BJ (cell line): ENCODE results near the gene FOXP1. TPM values are rescaled to one million over a fixed set of nuclear protein-coding genes. Genes with fewer than 3 reads are reported as not detected.

Source experiments
- CTCF ChIA-PET: fragments of 350-600 bp; formaldehyde crosslinking; extraction: SDS; loops from one replicate; lab custom pipeline; 2021; ENCODE audit warnings: antibody characterized with exemption, inconsistent platforms; lab: Yijun Ruan, JAX
- POLR2A ChIA-PET: fragments of 300-600 bp; sonication (Branson Sonifier 250); formaldehyde crosslinking; extraction: SDS; loops from one replicate; lab custom pipeline; 2021; ENCODE audit warnings: antibody characterized with exemption; lab: Charles Lee
- DNase-seq: peaks from one replicate; pipeline ENCODE4 v3.0.0-alpha.2; 2011; ENCODE audit warnings: low read depth
- H3K27me3 ChIP-seq: 2 replicates; pipeline ENCODE4 v1.6.0; 2011; ENCODE audit warnings: low read length; ENCODE audit not compliant: control insufficient read depth, insufficient read depth
- H3K36me3 ChIP-seq: 2 replicates; pipeline ENCODE4 v1.5.1; 2011; ENCODE audit warnings: low read length; ENCODE audit not compliant: control insufficient read depth, insufficient read depth
- H3K4me3 ChIP-seq: 2 replicates; pipeline ENCODE4 v1.5.1; 2011; ENCODE audit warnings: low read depth, mild to moderate bottlenecking, control low read depth, low read length
- polyA plus RNA-seq: library from polyadenylated mRNA; depleted of rRNA; stranded (reverse); fragments of >200 nt; gene quantifications from 2 replicates; pipeline ENCODE4 v1.2.3, GENCODE V29; 2011
- TF ChIP-seq, protein P1 (sequence below): IDR thresholded peaks from 2 replicates; pipeline ENCODE4 v1.5.1; 2011; ENCODE audit warnings: low read depth, mild to moderate bottlenecking, control low read depth, inconsistent platforms, low read length, moderate library complexity; ENCODE audit not compliant: insufficient read depth

FOXP1 gene
- polyA plus RNA-seq, 1 experiment: 37.0 TPM

DNA sequence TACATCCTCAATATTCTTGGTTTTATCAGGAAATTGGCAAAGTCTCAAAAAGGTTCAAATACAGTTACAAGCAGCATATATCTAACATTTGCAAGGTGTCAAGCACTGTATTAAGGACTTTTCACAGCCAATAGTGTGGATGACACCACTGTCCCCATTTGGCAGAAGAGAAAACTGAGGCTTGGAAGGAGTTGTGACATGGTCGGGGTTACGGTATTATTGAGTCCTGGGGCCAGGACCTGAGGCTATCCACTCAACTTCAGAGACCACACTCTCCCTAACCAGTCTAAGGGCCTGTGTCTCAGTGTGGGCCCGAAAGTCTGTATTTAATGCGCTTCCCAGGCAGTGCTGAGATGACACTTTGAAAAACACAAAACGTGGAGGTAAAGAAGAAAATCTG is 99.1 kb downstream of the FOXP1 start:
- ChIA-PET POLR2A (no interaction called here), CTCF (no interaction called here)
- H3K27me3 ChIP-seq: no peaks in the 10 kb centered on the region
- H3K36me3 ChIP-seq: no peaks in the 10 kb centered on the region
- DNase-seq: no peak
- TF ChIP-seq, protein P1, sequence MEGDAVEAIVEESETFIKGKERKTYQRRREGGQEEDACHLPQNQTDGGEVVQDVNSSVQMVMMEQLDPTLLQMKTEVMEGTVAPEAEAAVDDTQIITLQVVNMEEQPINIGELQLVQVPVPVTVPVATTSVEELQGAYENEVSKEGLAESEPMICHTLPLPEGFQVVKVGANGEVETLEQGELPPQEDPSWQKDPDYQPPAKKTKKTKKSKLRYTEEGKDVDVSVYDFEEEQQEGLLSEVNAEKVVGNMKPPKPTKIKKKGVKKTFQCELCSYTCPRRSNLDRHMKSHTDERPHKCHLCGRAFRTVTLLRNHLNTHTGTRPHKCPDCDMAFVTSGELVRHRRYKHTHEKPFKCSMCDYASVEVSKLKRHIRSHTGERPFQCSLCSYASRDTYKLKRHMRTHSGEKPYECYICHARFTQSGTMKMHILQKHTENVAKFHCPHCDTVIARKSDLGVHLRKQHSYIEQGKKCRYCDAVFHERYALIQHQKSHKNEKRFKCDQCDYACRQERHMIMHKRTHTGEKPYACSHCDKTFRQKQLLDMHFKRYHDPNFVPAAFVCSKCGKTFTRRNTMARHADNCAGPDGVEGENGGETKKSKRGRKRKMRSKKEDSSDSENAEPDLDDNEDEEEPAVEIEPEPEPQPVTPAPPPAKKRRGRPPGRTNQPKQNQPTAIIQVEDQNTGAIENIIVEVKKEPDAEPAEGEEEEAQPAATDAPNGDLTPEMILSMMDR: no peak
- no peak overlapping the region for H3K4me3 ChIP-seq

DNA sequence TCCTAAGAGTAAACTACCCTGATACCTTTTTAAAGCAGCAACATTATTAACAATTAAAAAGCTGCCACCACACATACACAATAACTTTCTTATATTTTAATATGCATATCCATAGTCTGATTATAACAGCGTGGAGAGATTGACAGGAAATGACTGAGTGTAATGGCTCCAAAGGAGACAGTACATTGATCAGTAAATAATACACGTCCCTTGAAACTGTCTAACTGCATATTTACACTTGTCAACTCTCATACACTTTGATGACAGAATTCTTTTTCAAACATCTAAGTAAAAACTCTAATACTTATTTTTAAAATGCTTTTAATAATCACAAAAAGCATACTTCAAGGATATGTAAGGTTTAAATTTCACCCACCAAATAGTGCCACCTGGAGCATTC is 99.5 kb downstream of the FOXP1 start:
- no peak for DNase-seq
- POLR2A ChIA-PET: no interaction called here
- no peak overlapping the region for H3K4me3 ChIP-seq
- H3K36me3 ChIP-seq: no peaks in the 10 kb centered on the region
- H3K27me3 ChIP-seq: no peaks in the 10 kb centered on the region
- TF ChIP-seq, protein P1: no peak
- CTCF ChIA-PET: no interaction called here

DNA sequence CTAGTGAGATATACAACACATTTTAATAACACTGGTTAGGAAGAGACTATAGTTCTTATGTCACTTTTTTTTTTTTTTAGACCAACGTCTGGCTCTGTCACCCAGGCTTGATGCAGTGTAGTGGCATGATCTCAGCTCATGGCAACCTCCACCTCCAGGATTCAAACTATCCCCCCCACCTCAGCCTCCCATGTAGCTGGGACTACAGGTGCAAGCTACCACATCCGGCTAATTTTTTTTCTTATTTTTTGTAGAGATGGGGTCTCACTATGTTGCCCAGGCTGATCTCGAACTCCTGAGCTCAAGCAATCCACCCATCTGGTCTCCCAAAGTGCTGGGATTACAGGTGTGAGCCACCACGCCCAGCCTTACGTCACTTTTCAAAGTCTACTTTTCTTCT is 100.8 kb downstream of the FOXP1 start:
- ChIA-PET CTCF (no interaction called here), POLR2A (no interaction called here)
- TF ChIP-seq, protein P1: no peak
- H3K36me3 ChIP-seq: no peaks in the 10 kb centered on the region
- no peaks in the 10 kb centered on the region for H3K27me3 ChIP-seq
- no peak for DNase-seq
- H3K4me3 ChIP-seq: no peak overlapping the region

- no peaks in the 10 kb centered on the region; the same call in 1 of the 2 replicates for H3K36me3 ChIP-seq
- CTCF ChIA-PET: interaction anchor here (2.1 to 3.2 kb wide), 2 partner anchors 9 to 17 kb away, joined by 7 read pairs; no protein-coding TSS in a partner anchor
- POLR2A ChIA-PET: no interaction called here
- no peak overlapping the region for H3K4me3 ChIP-seq
- DNase-seq: no peak
- no peaks in the 10 kb centered on the region for H3K27me3 ChIP-seq
- TF ChIP-seq, protein P1: no peak
Observed at GRCh38 chr3:71478568-71478967, 105.0 kb downstream of the FOXP1 start.

- POLR2A ChIA-PET: no interaction called here
- TF ChIP-seq, protein P1: no peak
- H3K27me3 ChIP-seq: no peaks in the 10 kb centered on the region
- no peak overlapping the region for H3K4me3 ChIP-seq
- DNase-seq: no peak
- CTCF ChIA-PET: no interaction called here
- no peaks in the 10 kb centered on the region; the same call in 1 of the 2 replicates for H3K36me3 ChIP-seq
Observed at GRCh38 chr3:71476950-71477349, 106.6 kb downstream of the FOXP1 start.
